HEK293 (cell line): Measurements from ENCODE around the gene LMNA.

ENCODE experiments used
- CTCF ChIA-PET: fragments of 350-600 bp; formaldehyde crosslinking; extraction: SDS; loops from one replicate; lab custom pipeline; 2021; ENCODE audit warnings: antibody characterized with exemption; lab: Yijun Ruan, JAX
- POLR2A ChIA-PET: fragments of 300-600 bp; formaldehyde crosslinking; extraction: SDS; loops from one replicate; lab custom pipeline; 2020; ENCODE audit warnings: antibody characterized with exemption, inconsistent platforms; lab: Yijun Ruan, JAX
- H3K27ac ChIP-seq: fragments of 200-500 bp; sonication (Bioruptor generic); 2 replicates; pipeline ENCODE4 v1.5.1; 2014; ENCODE audit warnings: low read depth, low read length, control low read depth, inconsistent platforms; ENCODE audit errors: extremely low read depth
- H3K36me3 ChIP-seq, 2 experiments: fragments of 200-500 bp in 1 of 2; sonication (Bioruptor generic) in 1 of 2; 1 replicate in 1 of 2; 2 replicates in 1 of 2; pipeline ENCODE4 v1.5.1; 2014 to 2017; ENCODE audit warnings: inconsistent platforms in 2 of 2, low read length in 2 of 2; ENCODE audit not compliant: control insufficient read depth in 2 of 2, insufficient read depth in 1 of 2
- H3K4me1 ChIP-seq: fragments of 200-500 bp; sonication (Bioruptor generic); 2 replicates; pipeline ENCODE4 v1.5.1; 2014; ENCODE audit warnings: mild to moderate bottlenecking, low read length, inconsistent platforms; ENCODE audit not compliant: control insufficient read depth, insufficient read depth
- H3K4me3 ChIP-seq: 2 replicates; pipeline ENCODE4 v1.5.1; 2011; ENCODE audit warnings: low read depth, mild to moderate bottlenecking, control low read depth, low read length, moderate library complexity
- H3K9me3 ChIP-seq: fragments of 200-500 bp; sonication (Bioruptor generic); 2 replicates; pipeline ENCODE4 v1.5.1; 2014; ENCODE audit warnings: low read depth, low read length, inconsistent platforms; ENCODE audit not compliant: control insufficient read depth, insufficient read depth
- BCL11A ChIP-seq: fragments of 450-650 bp; formaldehyde crosslinking; IDR thresholded peaks from 2 replicates; pipeline ENCODE4 v1.5.1; 2016; ENCODE audit warnings: low read depth, missing biosample characterization, missing genetic modification characterization
- CTCF ChIP-seq: fragments of 450-650 bp; formaldehyde crosslinking; IDR thresholded peaks from 2 replicates; pipeline ENCODE4 v1.5.1; 2016; ENCODE audit warnings: missing biosample characterization, missing genetic modification characterization
- ELK4 ChIP-seq: IDR thresholded peaks from 2 replicates; pipeline ENCODE4 v1.6.1; 2011; ENCODE audit warnings: mild to moderate bottlenecking, low read depth, low read length, borderline replicate concordance
- MEIS1 ChIP-seq: sonication (generic); formaldehyde crosslinking; IDR thresholded peaks from 2 replicates; pipeline ENCODE4 v1.8.1; 2022; ENCODE audit warnings: missing genetic modification reagents, mild to moderate bottlenecking, borderline replicate concordance
- TRIM28 ChIP-seq: IDR thresholded peaks from 2 replicates; pipeline ENCODE4 v1.6.1; 2011; ENCODE audit warnings: low read length, control low read depth, borderline replicate concordance
- ZBTB17 ChIP-seq: fragments of 450-650 bp; formaldehyde crosslinking; IDR thresholded peaks from 2 replicates; pipeline ENCODE4 v1.5.1; 2016; ENCODE audit warnings: missing biosample characterization, missing genetic modification characterization
- ZBTB20 ChIP-seq: fragments of 450-650 bp; formaldehyde crosslinking; IDR thresholded peaks from 2 replicates; pipeline ENCODE4 v1.5.1; 2016; ENCODE audit warnings: missing biosample characterization, missing genetic modification characterization
- ZBTB21 ChIP-seq: fragments of 450-650 bp; formaldehyde crosslinking; IDR thresholded peaks from 2 replicates; pipeline ENCODE4 v1.5.1; 2017; ENCODE audit warnings: missing biosample characterization, missing genetic modification characterization
- ZBTB44 ChIP-seq: fragments of 450-650 bp; IDR thresholded peaks from 2 replicates; pipeline ENCODE4 v1.5.1; 2018; ENCODE audit warnings: missing biosample characterization, mild to moderate bottlenecking, missing genetic modification characterization
- ZNF157 ChIP-seq: fragments of 450-650 bp; formaldehyde crosslinking; IDR thresholded peaks from 2 replicates; pipeline ENCODE4 v1.5.1; 2016; ENCODE audit warnings: missing biosample characterization, missing genetic modification characterization
- ZNF175 ChIP-seq: fragments of 450-650 bp; formaldehyde crosslinking; IDR thresholded peaks from 2 replicates; pipeline ENCODE4 v1.5.1; 2016; ENCODE audit warnings: missing biosample characterization, missing genetic modification characterization
- ZNF19 ChIP-seq: fragments of 450-650 bp; formaldehyde crosslinking; IDR thresholded peaks from 2 replicates; pipeline ENCODE4; 2016; ENCODE audit warnings: missing biosample characterization, missing genetic modification characterization, low read depth
- ZNF280C ChIP-seq: fragments of 450-650 bp; formaldehyde crosslinking; IDR thresholded peaks from 2 replicates; pipeline ENCODE4 v1.5.1; 2016; ENCODE audit warnings: missing biosample characterization, missing genetic modification characterization
- ZNF366 ChIP-seq: fragments of 450-650 bp; formaldehyde crosslinking; conservative IDR thresholded peaks from 2 replicates; pipeline ENCODE4 v1.5.1; 2016; ENCODE audit warnings: missing biosample characterization, missing genetic modification characterization
- ZNF580 ChIP-seq: fragments of 450-650 bp; formaldehyde crosslinking; IDR thresholded peaks from 2 replicates; pipeline ENCODE4 v1.5.1; 2016; ENCODE audit warnings: missing biosample characterization, missing genetic modification characterization
- ZNF596 ChIP-seq: fragments of 450-650 bp; IDR thresholded peaks from 2 replicates; pipeline ENCODE4 v1.5.0; 2018; ENCODE audit warnings: missing biosample characterization, mild to moderate bottlenecking, missing genetic modification characterization, moderate library complexity
- ZNF664 ChIP-seq: fragments of 450-650 bp; formaldehyde crosslinking; IDR thresholded peaks from 2 replicates; pipeline ENCODE4 v1.5.1; 2016; ENCODE audit warnings: missing biosample characterization, missing genetic modification characterization
- ZNF785 ChIP-seq: fragments of 450-650 bp; formaldehyde crosslinking; IDR thresholded peaks from 2 replicates; pipeline ENCODE4 v1.5.1; 2016; ENCODE audit warnings: missing biosample characterization, missing genetic modification characterization

LMNA gene

GRCh38 chr1:156082309-156083091, 32.0 kb upstream of the LMNA start, which contains the start of gene MEX3A (continued):
- no peak for TF ChIP-seq ZNF280C (tag by site-specific recombination)
- TF ChIP-seq ZBTB44 (tag by site-specific recombination) = no peak
- 0 out of 2 replicates have a peak, but pooled peaks have one; percentile 33 for TF ChIP-seq BCL11A (tag by site-specific recombination)
- no peak for TF ChIP-seq MEIS1 (CRISPR knock-in tag)
- no peak for TF ChIP-seq ZNF580
- no peak for TF ChIP-seq ZNF157 (tag by site-specific recombination)
- TF ChIP-seq TRIM28 = no peak
- no peak for TF ChIP-seq ZNF785 (tag by site-specific recombination)
- TF ChIP-seq ZBTB21 = 0 out of 2 replicates have a peak, but pooled peaks have one; percentile 26

- Histone ChIP-seq H3K27ac (no peak overlapping the region), H3K36me3 (no peaks in the 10 kb centered on the region; a peak in 1 of 3 replicates), H3K9me3 (no peaks in the 10 kb centered on the region), H3K4me3 (no peak overlapping the region), H3K4me1 (peaks cover 3% of the 10 kb centered on the region; the same call in 1 of the 2 replicates)
- peak; percentile 43; the same call in 1 of the 2 replicates for TF ChIP-seq ZBTB20 (tag by site-specific recombination)
- no peak for TF ChIP-seq ZNF664
- TF ChIP-seq ZBTB17 (tag by site-specific recombination) = no peak
- CTCF ChIA-PET = interaction anchor here (0.6 to 2.9 kb wide), 7 partner anchors 7 to 146 kb away, joined by 3 to 20 read pairs (median 8); partner anchors contain the start of gene LMNA
- POLR2A ChIA-PET = interaction anchor here (0.7 to 1.2 kb wide), 2 partner anchors 53 to 129 kb away, joined by 3 read pairs; partner anchors contain the start of gene PMF1
Measured at GRCh38 chr1:156083800-156084790, 30.4 kb upstream of the LMNA start.

- Histone ChIP-seq H3K36me3 (no peaks in the 10 kb centered on the region; a peak in 1 of 3 replicates), H3K4me3 (no peak overlapping the region), H3K4me1 (no peaks in the 10 kb centered on the region; the same call in 1 of the 2 replicates), H3K9me3 (no peaks in the 10 kb centered on the region)
- CTCF ChIA-PET = interaction anchor here (1.1 to 2.0 kb wide), 3 partner anchors 10 to 44 kb away, joined by 4 to 9 read pairs (median 5); no protein-coding TSS in a partner anchor
- POLR2A ChIA-PET = interaction anchor here (0.9 kb wide), 1 partner anchor 9 kb away, joined by 3 read pairs; no protein-coding TSS in a partner anchor
- TF ChIP-seq CTCF (tag by site-specific recombination) (no peak), ZNF596 (tag by site-specific recombination) (peak; percentile 90), ZNF175 (no peak), ZNF19 (tag by site-specific recombination) (no peak), ZNF366 (tag by site-specific recombination) (no peak), ELK4 (no peak)
- TF ChIP-seq, all 188 proteins: peak for 1
- H3K27ac ChIP-seq = no peak overlapping the region
Measured at GRCh38 chr1:156086256-156086662, 28.3 kb upstream of the LMNA start.
